HAP-1 (cell line): ENCODE measurements around the gene DDIT3.
"Not testable (repeated sequence)": the region's sequence is repeated elsewhere in the genome, so short reads cannot be mapped to it uniquely, and the experiment has no call there.

Experiments
- DNase-seq, 2 experiments: peaks; one replicate each; pipeline ENCODE4 v3.0.0-alpha.2; 2016 to 2020; ENCODE audit warnings: low spot score in 2 of 2
- H3K27me3 ChIP-seq: fragments of 250-450 bp; sonication (Bioruptor Pico); 2 replicates; pipeline ENCODE4 v1.5.1; 2020; ENCODE audit warnings: low read depth, mild to moderate bottlenecking, moderate library complexity
- H3K36me3 ChIP-seq: fragments of 250-450 bp; sonication (Bioruptor Pico); replicated peaks from 2 replicates; pipeline ENCODE4 v1.5.1; 2020; ENCODE audit warnings: mild to moderate bottlenecking
- H3K4me1 ChIP-seq: fragments of 250-450 bp; sonication (Bioruptor Pico); 2 replicates; pipeline ENCODE4 v1.5.1; 2020; ENCODE audit warnings: mild to moderate bottlenecking
- H3K4me3 ChIP-seq: fragments of 250-450 bp; sonication (Bioruptor Pico); 2 replicates; pipeline ENCODE4 v1.5.1; 2020; ENCODE audit warnings: mild to moderate bottlenecking, moderate library complexity
- H3K9me3 ChIP-seq: fragments of 250-450 bp; sonication (Bioruptor Pico); 2 replicates; pipeline ENCODE4 v1.5.1; 2020; ENCODE audit warnings: mild to moderate bottlenecking, moderate library complexity
- in situ Hi-C: fragments of 300-500 bp; cut with MboI; formaldehyde crosslinking; loops from 3 replicates; pipeline ENCODE4 v1.14.3; 2020; ENCODE audit warnings: low sequenced_read_pairs, inconsistent platforms, mixed read lengths

Gene DDIT3

DNA sequence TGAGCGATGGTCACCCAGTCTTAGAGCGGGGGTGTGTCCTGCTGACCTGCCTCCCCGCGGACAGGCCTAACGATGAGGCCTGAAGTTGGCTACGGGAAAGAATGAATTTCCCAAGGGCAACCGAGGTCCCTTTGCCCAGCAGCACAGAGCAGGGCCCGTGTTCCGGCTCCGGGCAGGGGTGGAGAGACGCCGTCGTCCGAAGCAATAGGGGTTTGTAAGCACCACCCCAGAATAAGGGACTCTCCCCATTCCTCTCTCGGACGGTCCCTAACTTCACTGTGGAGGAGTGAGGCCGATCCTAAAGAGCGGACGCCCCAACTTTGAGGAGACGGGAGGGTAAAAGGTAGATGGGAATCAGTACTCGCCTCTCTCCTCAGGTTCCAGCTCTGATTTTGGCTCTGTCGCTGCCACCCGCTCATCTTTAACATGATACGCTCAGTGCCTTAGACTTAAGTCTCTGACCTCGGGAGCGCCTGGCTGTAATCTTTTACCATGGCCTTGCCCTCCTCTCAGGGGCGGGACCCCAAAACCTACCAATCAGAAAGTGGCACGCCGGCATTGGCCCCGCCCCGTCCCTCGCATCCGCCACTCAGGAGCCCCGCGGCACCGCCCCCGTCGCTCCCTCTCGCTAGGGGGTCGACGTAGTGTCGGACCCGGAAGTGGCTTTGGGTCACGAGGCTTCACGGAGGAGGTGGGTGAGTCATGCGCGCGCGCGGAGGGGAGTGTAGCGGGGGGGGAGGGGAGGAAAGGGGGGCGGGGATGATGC, at the start of gene DDIT3:
Gene DDIT3, minus strand, starts transcription at position 462 of the 766 bp plus-strand sequence. CDS start 3,108 bp downstream, outside the sequence.
- peaks cover 61% of the 10 kb centered on the region for H3K36me3 ChIP-seq

GRCh38 chr12:57569858-57570257, 49.5 kb upstream of the DDIT3 start:
- in situ Hi-C loops, result no loop called here
- no peaks in the 10 kb centered on the region for H3K9me3 ChIP-seq
- no peaks in the 10 kb centered on the region for H3K4me1 ChIP-seq
- H3K36me3 ChIP-seq, result no peaks in the 10 kb centered on the region
- no peak overlapping the region for H3K4me3 ChIP-seq
- H3K27me3 ChIP-seq, result no peaks in the 10 kb centered on the region
- DNase-seq, result no peak

More for the DNA sequence above, at the start of gene DDIT3:
- peak; percentile 96 to 99 for DNase-seq
- Histone ChIP-seq H3K9me3 (no peaks in the 10 kb centered on the region), H3K27me3 (no peaks in the 10 kb centered on the region), H3K4me3 (peak within 1 kb of the TSS; percentile 86), H3K4me1 (peaks cover 33% of the 10 kb centered on the region)
- in situ Hi-C loops, result no loop called here

DNA sequence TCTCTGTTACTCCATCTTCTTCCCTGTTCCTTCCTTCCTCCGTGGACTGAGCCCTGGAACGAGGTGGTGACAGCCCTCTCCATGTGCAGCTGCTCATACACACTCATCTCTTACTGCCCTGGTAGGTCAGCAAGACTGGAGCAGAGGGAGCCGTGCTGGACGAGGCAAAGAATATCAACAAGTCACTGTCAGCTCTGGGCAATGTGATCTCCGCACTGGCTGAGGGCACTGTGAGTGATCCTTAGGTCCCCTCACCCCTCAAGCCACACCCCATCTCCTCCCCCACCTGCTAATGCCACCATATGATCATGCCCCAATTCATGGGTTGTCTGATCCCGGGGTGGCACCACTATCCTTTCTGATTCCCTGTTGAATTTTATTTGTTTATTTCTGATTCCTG, 48.5 kb upstream of the DDIT3 start:
- Histone ChIP-seq H3K9me3 (no peaks in the 10 kb centered on the region), H3K4me3 (no peak overlapping the region), H3K4me1 (no peaks in the 10 kb centered on the region), H3K27me3 (peaks cover 3% of the 10 kb centered on the region; the same call in 1 of the 2 replicates), H3K36me3 (no peaks in the 10 kb centered on the region)
- no peak for DNase-seq
- in situ Hi-C loops, result no loop called here

DNA sequence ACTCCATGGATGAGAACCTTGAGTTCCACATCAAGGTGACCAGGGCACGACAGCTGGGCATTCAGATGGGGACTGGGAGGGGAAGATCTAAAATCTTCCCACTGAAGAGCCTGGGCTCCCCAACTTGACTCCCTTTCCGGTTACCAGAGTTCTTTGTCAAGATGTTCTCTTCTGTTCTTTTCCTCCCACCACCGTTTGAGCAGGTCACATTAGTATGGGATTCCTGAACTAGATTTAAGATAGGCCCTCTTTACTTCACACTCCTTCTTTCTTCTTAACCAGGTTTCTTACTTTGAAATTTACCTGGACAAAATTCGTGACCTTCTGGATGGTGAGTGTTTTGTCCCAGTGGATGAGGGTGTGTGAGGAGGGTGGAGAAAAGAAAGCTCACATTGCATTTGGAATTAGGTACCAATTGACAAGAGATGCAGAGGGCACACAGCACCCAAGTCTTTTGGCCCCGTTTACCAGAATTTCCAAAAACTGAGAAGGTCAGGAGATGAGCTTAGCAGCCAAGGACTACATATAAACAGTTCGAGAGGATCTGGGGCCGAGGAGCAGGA, 43.9 kb upstream of the DDIT3 start:
- Histone ChIP-seq H3K9me3 (no peaks in the 10 kb centered on the region), H3K4me3 (no peak overlapping the region)
- in situ Hi-C loops, result no loop called here

DNA sequence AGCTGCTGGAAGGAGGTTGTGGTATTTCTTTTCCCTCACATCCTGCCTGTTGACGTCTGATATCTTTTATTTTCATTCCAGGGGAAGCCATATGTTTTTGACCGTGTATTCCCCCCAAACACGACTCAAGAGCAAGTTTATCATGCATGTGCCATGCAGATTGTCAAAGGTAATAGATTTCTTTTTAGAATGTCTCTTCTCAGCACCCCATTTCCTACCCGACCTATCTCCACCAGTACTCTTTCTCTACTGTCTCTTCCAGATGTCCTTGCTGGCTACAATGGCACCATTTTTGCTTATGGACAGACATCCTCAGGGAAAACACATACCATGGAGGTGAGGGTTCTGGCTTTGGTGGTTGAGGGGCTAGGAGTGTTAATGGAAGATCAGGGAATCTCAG, 43.0 kb upstream of the DDIT3 start:
- peaks cover 21% of the 10 kb centered on the region for H3K27me3 ChIP-seq
- no peaks in the 10 kb centered on the region for H3K4me1 ChIP-seq
- in situ Hi-C loops, result no loop called here
- H3K4me3 ChIP-seq, result no peak overlapping the region
- no peaks in the 10 kb centered on the region for H3K9me3 ChIP-seq
- no peak for DNase-seq
- no peaks in the 10 kb centered on the region for H3K36me3 ChIP-seq

More for the DNA sequence above, 43.9 kb upstream of the DDIT3 start:
- Histone ChIP-seq H3K27me3 (peaks cover 21% of the 10 kb centered on the region), H3K4me1 (no peaks in the 10 kb centered on the region), H3K36me3 (no peaks in the 10 kb centered on the region)
- DNase-seq, result no peak

GRCh38 chr12:57561117-57561516, 40.8 kb upstream of the DDIT3 start:
- in situ Hi-C loops, H3K36me3 ChIP-seq, DNase-seq, H3K4me3 ChIP-seq, H3K4me1 ChIP-seq, H3K9me3 ChIP-seq: not testable (repeated sequence)
- peaks cover 21% of the 10 kb centered on the region for H3K27me3 ChIP-seq

GRCh38 chr12:57560516-57560915, 40.2 kb upstream of the DDIT3 start:
- no peaks in the 10 kb centered on the region for H3K36me3 ChIP-seq
- no peak overlapping the region for H3K4me3 ChIP-seq
- no peaks in the 10 kb centered on the region for H3K4me1 ChIP-seq
- in situ Hi-C loops, result no loop called here
- no peaks in the 10 kb centered on the region for H3K9me3 ChIP-seq
- peaks cover 21% of the 10 kb centered on the region for H3K27me3 ChIP-seq
- no peak for DNase-seq

DNA sequence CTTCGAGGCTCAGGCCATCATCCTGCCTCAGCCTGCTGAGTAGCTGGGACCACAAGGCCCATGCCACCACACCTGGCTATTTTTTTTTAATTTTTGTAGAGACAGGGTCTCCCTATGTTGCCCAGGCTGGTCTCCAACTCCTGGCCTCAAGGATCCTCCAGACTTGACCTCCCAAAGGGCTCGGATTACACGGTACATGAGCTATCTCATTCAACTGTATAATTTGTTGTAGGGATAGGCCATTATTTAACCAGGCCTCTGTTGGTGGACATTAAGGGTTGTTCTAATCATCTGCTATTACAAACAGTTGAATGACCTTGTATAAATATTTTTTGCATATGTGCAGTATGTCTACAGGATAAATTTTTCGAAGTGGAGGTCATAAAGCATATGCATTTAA, 38.5 kb upstream of the DDIT3 start:
- no peaks in the 10 kb centered on the region for H3K9me3 ChIP-seq
- H3K4me3 ChIP-seq, result no peak overlapping the region
- in situ Hi-C loops, result no loop called here
- DNase-seq, result no peak
- H3K4me1 ChIP-seq, result no peaks in the 10 kb centered on the region
- H3K36me3 ChIP-seq, result no peaks in the 10 kb centered on the region
- H3K27me3 ChIP-seq, result peaks cover 18% of the 10 kb centered on the region

DNA sequence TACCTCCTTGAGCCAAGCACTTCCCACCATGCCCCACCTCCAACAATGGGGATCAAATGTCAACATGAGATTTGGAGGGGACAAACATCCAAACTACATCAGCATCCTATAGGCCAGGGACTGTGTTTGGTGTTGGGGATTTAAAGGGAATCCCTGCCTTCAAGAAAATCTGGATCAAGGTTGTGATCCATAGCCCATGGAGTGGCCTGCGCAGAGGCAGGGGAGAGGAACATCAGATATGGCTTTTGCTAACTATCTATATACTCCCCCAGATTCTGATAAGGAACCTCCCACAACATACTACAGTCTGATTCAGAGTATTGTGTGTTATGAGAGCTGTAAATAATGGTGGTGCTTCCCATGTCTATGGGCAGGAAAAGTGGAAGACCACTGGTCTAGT, 34.6 kb upstream of the DDIT3 start:
- no peaks in the 10 kb centered on the region for H3K27me3 ChIP-seq
- no peak overlapping the region for H3K4me3 ChIP-seq

DNA sequence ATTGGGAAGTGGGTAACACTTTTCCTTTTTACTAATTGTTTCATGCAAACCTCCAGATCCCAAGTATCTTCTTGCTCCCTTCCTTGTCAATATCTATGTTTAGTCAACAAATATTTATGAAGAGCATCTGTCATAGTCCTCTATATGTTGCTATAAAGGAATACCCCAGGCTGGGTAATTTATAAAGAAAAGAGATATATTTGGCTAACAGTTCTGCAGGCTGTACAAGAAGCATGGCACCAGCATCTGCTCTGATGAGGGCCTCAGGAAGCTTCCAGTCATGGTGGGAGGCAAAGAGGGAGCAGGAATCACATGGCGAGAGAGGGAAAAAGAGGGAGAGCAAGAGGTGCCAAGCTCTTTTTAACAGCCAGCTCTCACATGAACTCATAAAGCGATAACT, 34.1 kb upstream of the DDIT3 start:
- H3K36me3 ChIP-seq, result no peaks in the 10 kb centered on the region

More for the DNA sequence above, 34.6 kb upstream of the DDIT3 start:
- no peaks in the 10 kb centered on the region for H3K36me3 ChIP-seq
- in situ Hi-C loops, result no loop called here
- no peaks in the 10 kb centered on the region for H3K9me3 ChIP-seq
- no peaks in the 10 kb centered on the region; the same call in 1 of the 2 replicates for H3K4me1 ChIP-seq
- DNase-seq, result no peak

DNA sequence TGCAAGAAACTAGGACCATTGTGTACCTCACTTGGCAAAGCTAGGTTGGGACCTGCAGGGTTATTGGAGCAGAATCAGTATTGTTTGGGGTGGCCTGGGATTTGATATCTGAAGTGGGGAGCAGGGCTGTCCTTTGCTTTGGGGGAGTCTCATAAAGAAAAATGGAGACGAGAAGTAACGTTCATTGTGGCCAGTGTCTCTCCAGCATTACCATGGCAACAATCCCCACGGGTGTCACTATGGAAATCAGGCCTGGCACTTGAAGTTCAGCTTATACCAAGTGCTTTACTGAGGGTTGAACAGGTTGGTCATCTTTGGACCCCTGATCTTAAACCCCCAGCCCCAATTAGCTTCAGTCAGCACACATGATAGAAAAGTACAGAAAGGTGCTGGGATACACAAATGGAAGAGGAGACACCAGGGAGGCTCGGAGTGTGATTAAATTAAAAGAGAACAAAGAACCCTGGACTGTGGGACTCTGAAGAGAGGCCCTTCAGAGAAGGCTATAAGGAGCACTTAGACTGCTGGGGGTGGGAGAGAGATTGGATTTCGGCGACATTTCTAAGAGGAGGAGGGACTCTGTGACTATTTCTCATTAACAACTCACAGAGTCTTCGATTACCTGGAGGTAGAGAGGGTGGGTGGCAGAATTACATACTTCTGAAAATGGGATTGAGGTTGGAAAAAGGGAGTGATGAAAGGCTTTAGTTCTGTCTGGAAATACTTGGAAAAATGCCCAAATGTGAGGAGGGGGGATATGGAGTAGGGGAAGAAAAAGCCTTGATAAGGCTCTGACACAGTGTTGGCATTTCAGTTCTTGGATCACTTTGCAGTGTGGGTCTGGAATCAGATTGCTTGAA, 33.3 kb upstream of the DDIT3 start:
- H3K4me1 ChIP-seq, result no peaks in the 10 kb centered on the region; the same call in 1 of the 2 replicates
- H3K9me3 ChIP-seq, result no peaks in the 10 kb centered on the region
- H3K4me3 ChIP-seq, result no peak overlapping the region
- DNase-seq, result no peak
- no peaks in the 10 kb centered on the region for H3K36me3 ChIP-seq
- in situ Hi-C loops, result no loop called here
- H3K27me3 ChIP-seq, result no peaks in the 10 kb centered on the region

More for the DNA sequence above, 34.1 kb upstream of the DDIT3 start:
- in situ Hi-C loops, result no loop called here
- Histone ChIP-seq H3K4me1 (no peaks in the 10 kb centered on the region; the same call in 1 of the 2 replicates), H3K9me3 (no peaks in the 10 kb centered on the region), H3K4me3 (no peak overlapping the region), H3K27me3 (no peaks in the 10 kb centered on the region)
- DNase-seq, result no peak

DNA sequence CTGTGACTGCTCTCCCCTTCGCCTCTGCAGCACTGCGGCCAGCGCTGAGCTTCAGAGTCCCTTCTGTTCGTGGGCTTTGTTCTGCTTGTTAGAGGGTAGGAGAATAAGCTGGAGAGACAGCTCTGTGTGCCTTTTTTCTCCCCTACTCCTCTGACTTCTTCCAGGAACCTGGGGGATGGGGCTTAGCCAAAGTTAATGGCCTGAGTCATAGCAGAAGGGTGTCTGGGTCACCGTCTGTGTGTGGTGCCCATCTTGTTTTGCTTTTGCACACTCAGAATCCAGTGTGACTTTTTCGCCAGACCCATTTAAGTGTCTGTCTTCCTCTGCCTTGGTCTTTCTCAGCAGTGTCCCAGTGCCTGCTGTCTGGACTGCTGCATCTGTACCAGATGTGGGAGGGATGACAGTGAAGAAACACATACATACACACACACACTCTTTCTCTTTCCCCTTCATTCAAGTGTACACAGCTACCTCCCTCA, 32.6 kb upstream of the DDIT3 start:
- Histone ChIP-seq H3K27me3 (no peaks in the 10 kb centered on the region), H3K36me3 (no peaks in the 10 kb centered on the region), H3K4me3 (no peak overlapping the region), H3K9me3 (no peaks in the 10 kb centered on the region), H3K4me1 (no peaks in the 10 kb centered on the region; the same call in 1 of the 2 replicates)
- DNase-seq, result no peak
- in situ Hi-C loops, result no loop called here

DNA sequence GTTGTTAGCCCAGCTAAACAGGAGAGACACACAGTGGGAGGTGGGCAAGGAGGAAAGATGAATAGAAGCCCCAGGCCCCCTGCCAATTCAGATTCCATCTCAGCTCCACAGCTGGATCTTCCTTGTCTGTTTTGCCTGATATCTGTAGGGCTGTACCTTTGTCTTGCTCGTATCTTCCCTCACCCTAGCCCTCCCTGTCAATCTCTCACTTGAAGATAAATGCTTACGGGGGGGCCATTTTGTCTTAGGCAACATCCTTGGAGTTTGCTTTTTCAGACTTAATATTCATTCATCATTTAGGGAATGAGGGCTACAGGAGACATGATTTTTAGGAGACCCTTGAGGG, 32.0 kb upstream of the DDIT3 start:
- DNase-seq, result no peak
- Histone ChIP-seq H3K27me3 (0 out of 2 replicates have a peak, but pooled peaks cover 2% of the 10 kb centered on the region), H3K4me1 (peaks cover 4% of the 10 kb centered on the region), H3K36me3 (no peaks in the 10 kb centered on the region), H3K4me3 (no peak overlapping the region), H3K9me3 (no peaks in the 10 kb centered on the region)
- in situ Hi-C loops, result no loop called here
